Keratinocyte (primary cell): ENCODE results near the gene PRL. TPM values are rescaled to one million over a fixed set of nuclear protein-coding genes. Genes with fewer than 3 reads are reported as not detected.

Source experiments
- DNase-seq: peaks from one replicate; pipeline ENCODE4 v3.0.0-alpha.2; 2011; ENCODE audit warnings: low read depth, missing footprints, low spot score
- FAIRE-seq: peaks from 2 replicates; lab custom pipeline; 2011; peaks lifted over from hg19 to GRCh38; lab: Jason Lieb, UNC
- H2AFZ ChIP-seq: 2 replicates; pipeline ENCODE4 v1.6.0; 2012; ENCODE audit warnings: low read length, control low read depth, inconsistent platforms; ENCODE audit not compliant: control insufficient read depth
- H3K27ac ChIP-seq: 2 replicates; pipeline ENCODE4 v1.5.1; 2011; ENCODE audit warnings: low read length; ENCODE audit not compliant: control insufficient read depth, insufficient read depth
- H3K27me3 ChIP-seq: 3 replicates; pipeline ENCODE4 v1.6.0; 2011; ENCODE audit warnings: low read length; ENCODE audit not compliant: control insufficient read depth, insufficient read depth; ENCODE audit errors: extremely low read depth
- H3K36me3 ChIP-seq, 2 experiments: 2 replicates in 1 of 2; 3 replicates in 1 of 2; pipeline ENCODE4 v1.5.1; 2011; ENCODE audit warnings: low read length in 2 of 2, mild to moderate bottlenecking in 1 of 2; ENCODE audit not compliant: control insufficient read depth in 2 of 2, insufficient read depth in 2 of 2; ENCODE audit errors: extremely low read depth in 1 of 2
- H3K4me1 ChIP-seq: 3 replicates; pipeline ENCODE4 v1.5.1; 2011; ENCODE audit warnings: low read length; ENCODE audit not compliant: control insufficient read depth, insufficient read depth; ENCODE audit errors: extremely low read depth
- H3K4me2 ChIP-seq: 3 replicates; pipeline ENCODE4 v1.6.0; 2011; ENCODE audit warnings: low read depth, low read length; ENCODE audit not compliant: control insufficient read depth, insufficient read depth; ENCODE audit errors: extremely low read depth
- H3K4me3 ChIP-seq, 3 experiments: fragments of 200-600 bp in 1 of 3; sonication (generic) in 1 of 3; 2 replicates in 2 of 3; 3 replicates in 1 of 3; pipeline ENCODE4 v1.5.1; 2011 to 2016; ENCODE audit warnings: low read length in 3 of 3, mild to moderate bottlenecking in 3 of 3, control low read depth in 2 of 3, inconsistent platforms in 1 of 3, low read depth in 1 of 3, mixed read lengths in 1 of 3, mixed run types in 1 of 3, moderate library complexity in 1 of 3; ENCODE audit not compliant: control insufficient read depth in 2 of 3, insufficient read depth in 2 of 3; ENCODE audit errors: extremely low read depth in 1 of 3
- H3K79me2 ChIP-seq: 2 replicates; pipeline ENCODE4 v1.6.0; 2012; ENCODE audit warnings: low read length; ENCODE audit not compliant: control insufficient read depth, insufficient read depth
- H3K9ac ChIP-seq: 3 replicates; pipeline ENCODE4 v1.6.0; 2011; ENCODE audit warnings: low read length; ENCODE audit not compliant: control insufficient read depth, insufficient read depth; ENCODE audit errors: extremely low read depth
- H3K9me1 ChIP-seq: 3 replicates; pipeline ENCODE4 v1.6.0; 2011; ENCODE audit warnings: low read length; ENCODE audit not compliant: control insufficient read depth, insufficient read depth; ENCODE audit errors: extremely low read depth
- H3K9me3 ChIP-seq: 2 replicates; pipeline ENCODE4 v1.5.1; 2012; ENCODE audit warnings: low read depth, low read length; ENCODE audit not compliant: control insufficient read depth
- H4K20me1 ChIP-seq: 3 replicates; pipeline ENCODE4 v1.6.0; 2011; ENCODE audit warnings: low read length; ENCODE audit not compliant: control insufficient read depth, insufficient read depth; ENCODE audit errors: extremely low read depth
- EZH2 ChIP-seq: IDR thresholded peaks from one replicate; pipeline ENCODE4 v1.6.1; 2012; ENCODE audit warnings: inconsistent platforms, mild to moderate bottlenecking, low read length, moderate library complexity
- dilution Hi-C: fragments of 300-500 bp; cut with MboI; formaldehyde crosslinking; loops from one replicate; pipeline ENCODE4 v1.7.0; 2020; ENCODE audit warnings: low sequenced_read_pairs; ENCODE audit not compliant: extremely low pct_ligation_motif_present
- polyA plus RNA-seq, 5 experiments: library from polyadenylated mRNA; depleted of rRNA in 3 of 5; stranded (reverse) in 3 of 5; stranded (forward) in 1 of 5; unstranded in 1 of 5; fragments of >200 nt; gene quantifications; 1 replicate in 1 of 5; 2 replicates in 3 of 5; 3 replicates in 1 of 5; pipeline versions ENCODE4 v1.2.1 to v1.2.3, GENCODE V29; 2011 to 2012; ENCODE audit warnings: missing spikeins in 2 of 5, low read depth in 1 of 5, low replicate concordance in 1 of 5
- TF ChIP-seq, protein P1 (sequence below), 3 experiments: IDR thresholded peaks in 1 of 3; conservative IDR thresholded peaks in 1 of 3; optimal IDR thresholded peaks in 1 of 3; 2 replicates in 2 of 3; 3 replicates in 1 of 3; pipeline versions ENCODE3 to v1.5.1; 2011; ENCODE audit warnings: low read length in 3 of 3, mild to moderate bottlenecking in 3 of 3, moderate library complexity in 2 of 3, control low read depth in 1 of 3, inconsistent platforms in 1 of 3; ENCODE audit not compliant: insufficient read depth in 2 of 3; ENCODE audit errors: extremely low read depth in 1 of 3

PRL gene
- polyA plus RNA-seq, 1 donor (not counting 4 experiments of a cell fraction or from before 2014, with no cell fraction given): not detected

DNA sequence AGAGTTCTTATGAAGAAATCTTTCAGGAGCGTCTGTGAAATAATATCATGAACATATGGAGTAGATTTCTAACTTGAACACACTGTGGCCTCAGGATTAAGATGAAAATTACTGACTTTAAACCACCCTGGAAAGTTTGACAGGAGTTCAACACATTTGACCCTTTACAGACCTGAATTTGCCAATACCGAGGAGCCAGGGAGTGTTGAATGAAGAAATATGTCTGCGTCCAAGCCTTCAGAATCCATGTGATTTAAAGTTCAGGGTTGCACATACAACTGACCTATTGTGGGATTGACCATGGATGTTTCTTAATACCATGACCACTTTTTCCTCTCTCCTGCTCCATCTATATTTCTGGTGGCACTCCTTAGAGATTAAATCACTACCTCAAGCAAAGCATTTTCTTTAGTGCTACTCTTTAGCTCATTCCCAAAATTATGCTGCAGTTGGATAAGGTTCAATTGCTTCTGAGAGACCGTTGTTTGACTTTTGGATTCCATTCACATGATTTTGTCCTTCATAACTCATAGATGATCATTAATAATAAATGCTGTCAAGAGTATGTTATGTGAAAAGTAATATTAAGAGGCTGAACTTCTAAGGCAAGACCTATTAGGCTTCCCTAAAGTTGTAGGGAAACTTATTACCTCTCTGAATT lies 57.4 kb downstream of the PRL start:
- FAIRE-seq: no peak
- no peak overlapping the region for H3K9ac ChIP-seq
- no peaks in the 10 kb centered on the region for H4K20me1 ChIP-seq
- no peak overlapping the region for H3K4me3 ChIP-seq
- DNase-seq: no peak
- H3K79me2 ChIP-seq: no peaks in the 10 kb centered on the region
- H3K27ac ChIP-seq: no peak overlapping the region
- no peak overlapping the region for H3K4me2 ChIP-seq
- no peaks in the 10 kb centered on the region for H3K9me3 ChIP-seq
- no peak overlapping the region for H2AFZ ChIP-seq
- no peaks in the 10 kb centered on the region for H3K36me3 ChIP-seq
- H3K27me3 ChIP-seq: no peaks in the 10 kb centered on the region
- peaks cover 17% of the 10 kb centered on the region for H3K4me1 ChIP-seq
- TF ChIP-seq, protein P1, sequence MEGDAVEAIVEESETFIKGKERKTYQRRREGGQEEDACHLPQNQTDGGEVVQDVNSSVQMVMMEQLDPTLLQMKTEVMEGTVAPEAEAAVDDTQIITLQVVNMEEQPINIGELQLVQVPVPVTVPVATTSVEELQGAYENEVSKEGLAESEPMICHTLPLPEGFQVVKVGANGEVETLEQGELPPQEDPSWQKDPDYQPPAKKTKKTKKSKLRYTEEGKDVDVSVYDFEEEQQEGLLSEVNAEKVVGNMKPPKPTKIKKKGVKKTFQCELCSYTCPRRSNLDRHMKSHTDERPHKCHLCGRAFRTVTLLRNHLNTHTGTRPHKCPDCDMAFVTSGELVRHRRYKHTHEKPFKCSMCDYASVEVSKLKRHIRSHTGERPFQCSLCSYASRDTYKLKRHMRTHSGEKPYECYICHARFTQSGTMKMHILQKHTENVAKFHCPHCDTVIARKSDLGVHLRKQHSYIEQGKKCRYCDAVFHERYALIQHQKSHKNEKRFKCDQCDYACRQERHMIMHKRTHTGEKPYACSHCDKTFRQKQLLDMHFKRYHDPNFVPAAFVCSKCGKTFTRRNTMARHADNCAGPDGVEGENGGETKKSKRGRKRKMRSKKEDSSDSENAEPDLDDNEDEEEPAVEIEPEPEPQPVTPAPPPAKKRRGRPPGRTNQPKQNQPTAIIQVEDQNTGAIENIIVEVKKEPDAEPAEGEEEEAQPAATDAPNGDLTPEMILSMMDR (optimal IDR thresholded peaks at IDR 0.05 in 1 of 3, IDR thresholded peaks at IDR 0.05 in 1 of 3, conservative IDR thresholded peaks at IDR 0.05 in 1 of 3; ENCODE audit: extremely low read depth in 1 of 3, insufficient read depth in 2 of 3, low read length in 3 of 3): no peak
- TF ChIP-seq EZH2: no peak
- dilution Hi-C loops: no loop called here
- no peaks in the 10 kb centered on the region for H3K9me1 ChIP-seq

DNA sequence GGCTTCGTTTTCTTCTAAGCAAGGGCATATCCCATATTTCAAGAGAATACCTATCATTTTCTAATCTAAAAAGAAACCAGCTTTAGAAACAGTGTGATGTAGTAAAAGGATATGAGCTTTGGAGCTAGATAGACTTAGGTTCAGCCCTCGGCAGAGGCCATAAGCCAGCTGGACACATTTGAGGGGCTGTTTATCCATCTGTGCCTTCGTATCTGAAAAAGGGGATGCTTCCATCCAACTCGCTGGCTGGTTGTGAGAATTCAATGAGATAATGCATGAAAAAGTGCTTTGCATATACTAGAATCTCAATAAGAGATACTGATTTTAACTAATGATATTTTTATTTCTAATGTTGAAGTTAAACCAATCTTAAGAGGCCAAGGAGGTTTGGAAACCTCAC lies 58.0 kb downstream of the PRL start:
- Histone ChIP-seq H3K27ac (no peak overlapping the region), H3K4me3 (no peak overlapping the region), H3K4me2 (no peak overlapping the region), H3K27me3 (no peaks in the 10 kb centered on the region), H3K4me1 (peaks cover 17% of the 10 kb centered on the region), H2AFZ (no peak overlapping the region), H3K9ac (no peak overlapping the region), H3K9me3 (no peaks in the 10 kb centered on the region), H3K79me2 (no peaks in the 10 kb centered on the region), H3K36me3 (no peaks in the 10 kb centered on the region), H3K9me1 (no peaks in the 10 kb centered on the region), H4K20me1 (no peaks in the 10 kb centered on the region)
- DNase-seq: no peak
- TF ChIP-seq, protein P1 (optimal IDR thresholded peaks at IDR 0.05 in 1 of 3, IDR thresholded peaks at IDR 0.05 in 1 of 3, conservative IDR thresholded peaks at IDR 0.05 in 1 of 3; ENCODE audit: extremely low read depth in 1 of 3, insufficient read depth in 2 of 3, low read length in 3 of 3): no peak
- no peak for TF ChIP-seq EZH2
- no peak for FAIRE-seq
- dilution Hi-C loops: no loop called here
